PFSK-1 (cell line): ENCODE data around the gene STH.

Source experiments
- POLR2AphosphoS5 ChIP-seq: IDR thresholded peaks from 2 replicates; pipeline ENCODE4 v1.6.1; 2012; ENCODE audit warnings: low read depth, mild to moderate bottlenecking, control low read depth, low read length, moderate library complexity
- SIN3A ChIP-seq: IDR thresholded peaks from 2 replicates; pipeline ENCODE4 v1.6.1; 2012; ENCODE audit warnings: mild to moderate bottlenecking, low read length, moderate library complexity, borderline replicate concordance; ENCODE audit not compliant: insufficient read depth
- TAF1 ChIP-seq: IDR thresholded peaks from 2 replicates; pipeline ENCODE4 v1.6.1; 2012; ENCODE audit warnings: low read length, control low read depth, borderline replicate concordance; ENCODE audit not compliant: insufficient read depth
- TF ChIP-seq, protein P1 (sequence below), 2 experiments: IDR thresholded peaks; 2 replicates each; pipeline versions ENCODE4 v1.6.1 to v1.8.0; 2011 to 2012; ENCODE audit warnings: low read depth in 2 of 2, low read length in 2 of 2, control low read depth in 1 of 2, inconsistent platforms in 1 of 2, mild to moderate bottlenecking in 1 of 2, moderate library complexity in 1 of 2; ENCODE audit not compliant: insufficient read depth in 1 of 2

DNA sequence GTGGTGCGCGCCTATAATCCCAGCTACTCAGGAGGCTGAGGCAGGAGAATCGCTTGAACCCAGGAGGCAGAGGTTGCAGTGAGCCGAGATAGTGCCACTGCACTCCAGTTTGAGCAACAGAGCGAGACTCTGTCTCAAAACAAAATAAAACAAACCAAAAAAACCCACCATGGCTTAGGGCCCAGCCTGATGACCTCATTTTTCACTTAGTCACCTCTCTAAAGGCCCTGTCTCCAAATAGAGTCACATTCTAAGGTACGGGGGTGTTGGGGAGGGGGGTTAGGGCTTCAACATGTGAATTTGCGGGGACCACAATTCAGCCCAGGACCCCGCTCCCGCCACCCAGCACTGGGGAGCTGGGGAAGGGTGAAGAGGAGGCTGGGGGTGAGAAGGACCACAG is 1.4 kb upstream of the STH start:
- TF ChIP-seq, protein P1, sequence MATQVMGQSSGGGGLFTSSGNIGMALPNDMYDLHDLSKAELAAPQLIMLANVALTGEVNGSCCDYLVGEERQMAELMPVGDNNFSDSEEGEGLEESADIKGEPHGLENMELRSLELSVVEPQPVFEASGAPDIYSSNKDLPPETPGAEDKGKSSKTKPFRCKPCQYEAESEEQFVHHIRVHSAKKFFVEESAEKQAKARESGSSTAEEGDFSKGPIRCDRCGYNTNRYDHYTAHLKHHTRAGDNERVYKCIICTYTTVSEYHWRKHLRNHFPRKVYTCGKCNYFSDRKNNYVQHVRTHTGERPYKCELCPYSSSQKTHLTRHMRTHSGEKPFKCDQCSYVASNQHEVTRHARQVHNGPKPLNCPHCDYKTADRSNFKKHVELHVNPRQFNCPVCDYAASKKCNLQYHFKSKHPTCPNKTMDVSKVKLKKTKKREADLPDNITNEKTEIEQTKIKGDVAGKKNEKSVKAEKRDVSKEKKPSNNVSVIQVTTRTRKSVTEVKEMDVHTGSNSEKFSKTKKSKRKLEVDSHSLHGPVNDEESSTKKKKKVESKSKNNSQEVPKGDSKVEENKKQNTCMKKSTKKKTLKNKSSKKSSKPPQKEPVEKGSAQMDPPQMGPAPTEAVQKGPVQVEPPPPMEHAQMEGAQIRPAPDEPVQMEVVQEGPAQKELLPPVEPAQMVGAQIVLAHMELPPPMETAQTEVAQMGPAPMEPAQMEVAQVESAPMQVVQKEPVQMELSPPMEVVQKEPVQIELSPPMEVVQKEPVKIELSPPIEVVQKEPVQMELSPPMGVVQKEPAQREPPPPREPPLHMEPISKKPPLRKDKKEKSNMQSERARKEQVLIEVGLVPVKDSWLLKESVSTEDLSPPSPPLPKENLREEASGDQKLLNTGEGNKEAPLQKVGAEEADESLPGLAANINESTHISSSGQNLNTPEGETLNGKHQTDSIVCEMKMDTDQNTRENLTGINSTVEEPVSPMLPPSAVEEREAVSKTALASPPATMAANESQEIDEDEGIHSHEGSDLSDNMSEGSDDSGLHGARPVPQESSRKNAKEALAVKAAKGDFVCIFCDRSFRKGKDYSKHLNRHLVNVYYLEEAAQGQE (IDR thresholded peaks at IDR 0.05; ENCODE audit: insufficient read depth in 1 of 2, low read depth in 2 of 2, low read length in 2 of 2), result no peak
- TF ChIP-seq SIN3A (no peak), POLR2AphosphoS5 (no peak), TAF1 (no peak)
